ENCODE results near the gene PSTPIP1. TPM values are rescaled to one million over a fixed set of nuclear protein-coding genes. Genes with fewer than 3 reads are reported as not detected.

PSTPIP1 gene
- total and polyA plus RNA-seq, 7 donors = 2.1 to 14.3 (median 7.4) TPM

DNA sequence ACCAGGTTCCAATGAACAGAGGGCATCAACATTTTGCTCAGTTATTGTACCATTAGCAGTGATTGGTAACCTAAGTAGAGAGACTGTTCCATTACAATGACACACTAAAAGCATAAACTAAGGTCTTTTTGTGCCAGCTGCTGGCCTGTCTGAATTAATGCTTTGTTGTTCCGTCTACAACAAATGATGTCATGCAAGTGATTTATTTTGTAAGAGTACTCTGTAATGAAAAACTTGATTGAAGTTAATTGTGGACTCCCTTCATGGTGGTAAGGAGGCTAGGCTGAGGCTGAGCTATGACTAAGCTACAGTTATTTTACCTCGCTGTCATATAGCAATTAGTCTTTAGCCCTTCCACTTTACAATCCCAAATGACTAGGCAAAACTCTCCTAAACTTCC is 40.2 kb upstream of the PSTPIP1 start:
- peaks cover 0 to 17% (median 0%) of the 10 kb centered on the region in 4 donors for H3K36me3 ChIP-seq
- H3K4me3 ChIP-seq = no peak overlapping the region
- intact Hi-C loops (cut with DNase I) = no loop called here
- H3K27me3 ChIP-seq = no peaks in the 10 kb centered on the region
- no peaks in the 10 kb centered on the region for H3K9me3 ChIP-seq
- H3K27ac ChIP-seq = no peak overlapping the region
- WGBS, 2 donors = 11 to 56% methylated on average over 2 of the region's 2 CpGs
- peaks cover 0 to 5% (median 2%) of the 10 kb centered on the region in 4 donors for H3K4me1 ChIP-seq
- TF ChIP-seq POLR2A (IDR thresholded peaks at IDR 0.05) (no peak), EP300 (IDR thresholded peaks at IDR 0.05) (no peak), POLR2AphosphoS5 (IDR thresholded peaks at IDR 0.05) (no peak)
- TF ChIP-seq, protein P1, sequence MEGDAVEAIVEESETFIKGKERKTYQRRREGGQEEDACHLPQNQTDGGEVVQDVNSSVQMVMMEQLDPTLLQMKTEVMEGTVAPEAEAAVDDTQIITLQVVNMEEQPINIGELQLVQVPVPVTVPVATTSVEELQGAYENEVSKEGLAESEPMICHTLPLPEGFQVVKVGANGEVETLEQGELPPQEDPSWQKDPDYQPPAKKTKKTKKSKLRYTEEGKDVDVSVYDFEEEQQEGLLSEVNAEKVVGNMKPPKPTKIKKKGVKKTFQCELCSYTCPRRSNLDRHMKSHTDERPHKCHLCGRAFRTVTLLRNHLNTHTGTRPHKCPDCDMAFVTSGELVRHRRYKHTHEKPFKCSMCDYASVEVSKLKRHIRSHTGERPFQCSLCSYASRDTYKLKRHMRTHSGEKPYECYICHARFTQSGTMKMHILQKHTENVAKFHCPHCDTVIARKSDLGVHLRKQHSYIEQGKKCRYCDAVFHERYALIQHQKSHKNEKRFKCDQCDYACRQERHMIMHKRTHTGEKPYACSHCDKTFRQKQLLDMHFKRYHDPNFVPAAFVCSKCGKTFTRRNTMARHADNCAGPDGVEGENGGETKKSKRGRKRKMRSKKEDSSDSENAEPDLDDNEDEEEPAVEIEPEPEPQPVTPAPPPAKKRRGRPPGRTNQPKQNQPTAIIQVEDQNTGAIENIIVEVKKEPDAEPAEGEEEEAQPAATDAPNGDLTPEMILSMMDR (IDR thresholded peaks at IDR 0.05) = no peak
- no peak for DNase-seq

DNA sequence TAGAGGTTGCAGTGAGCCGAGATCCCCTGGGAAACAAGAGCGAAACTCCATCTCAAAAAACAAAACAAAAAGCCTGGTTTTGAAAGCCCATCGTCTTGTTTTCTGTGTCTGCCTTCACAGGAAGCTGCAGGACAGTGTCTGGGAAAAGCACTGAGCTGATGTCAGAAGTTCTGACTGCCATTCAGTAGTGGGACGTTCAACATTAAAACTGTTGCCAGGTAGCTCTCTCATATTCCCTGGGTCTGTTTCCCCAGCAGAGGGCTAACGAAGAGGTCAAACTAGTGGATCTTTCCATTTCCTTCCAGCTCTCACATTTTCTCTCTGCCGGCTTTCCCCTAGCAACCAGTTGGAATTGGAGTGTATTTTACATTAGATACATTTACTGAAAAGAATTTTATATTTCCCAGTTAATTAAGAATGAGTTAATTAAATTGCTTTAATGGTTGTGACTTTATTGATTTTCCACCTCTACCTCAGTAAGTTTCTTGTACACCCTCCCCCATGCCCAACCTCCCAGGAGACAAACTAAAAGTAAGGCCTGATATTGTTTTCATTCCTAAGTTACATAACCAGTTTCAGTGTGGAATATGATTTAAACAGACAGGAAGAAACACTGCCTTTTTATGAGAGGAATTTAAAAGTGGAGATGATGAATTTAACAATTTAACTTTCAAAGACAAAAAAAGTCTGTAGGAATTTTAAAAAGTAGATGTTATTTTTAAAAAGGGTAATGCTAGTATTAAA is 33.5 kb upstream of the PSTPIP1 start:
- 83 to 91% methylated on average over 6 of the region's 6 CpGs for WGBS, 2 donors
- H3K36me3 ChIP-seq = no peaks in the 10 kb centered on the region
- no peak for DNase-seq
- no peaks in the 10 kb centered on the region for H3K27me3 ChIP-seq
- peaks cover 0 to 24% (median 9%) of the 10 kb centered on the region in 4 donors for H3K4me1 ChIP-seq
- no peaks in the 10 kb centered on the region for H3K9me3 ChIP-seq
- no peak overlapping the region for H3K4me3 ChIP-seq
- TF ChIP-seq, protein P1 (IDR thresholded peaks at IDR 0.05) = no peak
- TF ChIP-seq POLR2A (IDR thresholded peaks at IDR 0.05) (no peak), EP300 (IDR thresholded peaks at IDR 0.05) (no peak), POLR2AphosphoS5 (IDR thresholded peaks at IDR 0.05) (no peak)
- H3K27ac ChIP-seq = peak overlapping the region in 1 of 4 donors; percentile 47
- intact Hi-C loops (cut with DNase I) = no loop called here

DNA sequence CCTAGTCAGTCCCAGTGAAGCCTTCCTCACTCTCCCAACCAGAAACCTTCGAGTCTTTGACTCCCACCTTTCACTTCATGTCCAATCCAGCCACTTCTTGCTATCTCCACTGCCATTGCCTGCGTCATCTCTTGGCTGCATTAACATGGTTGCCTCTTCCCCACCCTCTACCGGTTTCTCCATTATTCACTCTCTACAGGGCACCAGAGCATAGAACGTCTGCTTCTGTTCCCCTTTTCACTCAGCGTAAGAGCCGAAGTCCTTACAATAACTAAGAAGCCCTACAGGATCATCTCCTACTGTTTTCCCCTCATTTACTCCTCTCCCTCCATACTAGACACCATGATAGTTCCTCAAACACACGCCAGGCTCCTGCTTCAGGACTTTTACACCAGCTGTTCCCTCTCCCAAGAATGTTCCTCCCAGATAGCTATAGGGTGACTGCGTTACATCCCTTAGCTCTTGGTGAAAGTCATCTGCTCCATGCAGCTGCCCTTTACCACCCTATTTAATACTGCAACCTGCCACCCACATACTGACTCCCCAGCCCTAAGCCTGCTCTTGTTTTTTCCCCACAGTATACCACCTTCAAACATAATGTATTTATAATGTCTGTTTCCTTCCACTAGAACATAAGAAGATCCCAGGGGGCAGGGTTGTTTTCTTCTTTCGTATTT is 32.5 kb upstream of the PSTPIP1 start:
- DNase-seq = no peak

DNA sequence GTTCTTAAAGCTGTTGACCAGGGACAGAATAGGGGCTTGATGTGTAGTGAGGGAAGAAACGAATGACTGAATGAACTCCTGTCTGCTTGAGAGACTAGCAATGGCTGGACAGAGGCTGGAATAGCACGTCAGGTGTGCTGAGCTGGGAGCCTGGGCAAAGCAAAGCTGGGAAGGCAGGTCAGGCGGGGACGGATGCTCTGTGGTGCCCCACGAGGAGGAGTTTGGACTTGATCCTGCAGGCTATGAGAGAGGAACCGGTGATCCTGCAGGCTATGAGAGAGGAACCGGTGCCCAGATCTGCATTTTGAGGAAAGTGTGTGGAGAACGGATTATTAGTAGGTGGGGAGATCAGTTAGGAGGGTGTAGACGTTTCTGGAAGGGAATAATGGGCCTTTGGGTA is 31.3 kb upstream of the PSTPIP1 start:
- WGBS, 2 donors = 70 to 79% methylated on average over 9 of the region's 9 CpGs
- DNase-seq = no peak
- intact Hi-C loops (cut with DNase I) = no loop called here
- no peaks in the 10 kb centered on the region for H3K9me3 ChIP-seq
- TF ChIP-seq POLR2AphosphoS5 (IDR thresholded peaks at IDR 0.05) (no peak), POLR2A (IDR thresholded peaks at IDR 0.05) (no peak), EP300 (IDR thresholded peaks at IDR 0.05) (no peak)
- TF ChIP-seq, protein P1 (IDR thresholded peaks at IDR 0.05) = no peak
- no peaks in the 10 kb centered on the region for H3K27me3 ChIP-seq
- no peak overlapping the region for H3K4me3 ChIP-seq
- no peaks in the 10 kb centered on the region for H3K36me3 ChIP-seq
- H3K27ac ChIP-seq = peak overlapping the region in 1 of 4 donors; percentile 51
- peaks cover 0 to 41% (median 14%) of the 10 kb centered on the region in 4 donors for H3K4me1 ChIP-seq

More for the DNA sequence above, 32.5 kb upstream of the PSTPIP1 start:
- Histone ChIP-seq H3K4me3 (no peak overlapping the region), H3K4me1 (peaks cover 0 to 34% (median 12%) of the 10 kb centered on the region in 4 donors), H3K36me3 (no peaks in the 10 kb centered on the region), H3K9me3 (no peaks in the 10 kb centered on the region), H3K27ac (peak overlapping the region in 1 of 4 donors; percentile 47), H3K27me3 (no peaks in the 10 kb centered on the region)
- intact Hi-C loops (cut with DNase I) = no loop called here
- TF ChIP-seq, protein P1 (IDR thresholded peaks at IDR 0.05) = no peak
- no peak for TF ChIP-seq EP300 (IDR thresholded peaks at IDR 0.05)
- no peak for TF ChIP-seq POLR2A (IDR thresholded peaks at IDR 0.05)
- TF ChIP-seq POLR2AphosphoS5 (IDR thresholded peaks at IDR 0.05) = no peak
- WGBS, 2 donors = 84 to 89% methylated on average over 9 of the region's 9 CpGs

Measured in sigmoid colon (tissue), 7 donors.